ENCODE data around the gene DHH. TPM values are rescaled to one million over a fixed set of nuclear protein-coding genes. Genes with fewer than 3 reads are reported as not detected.
"Not testable (repeated sequence)": the region's sequence is repeated elsewhere in the genome, so short reads cannot be mapped to it uniquely, and the experiment has no call there.

Gene DHH
- total RNA-seq: 1.2 and 3.7 TPM in 2 replicates

DNA sequence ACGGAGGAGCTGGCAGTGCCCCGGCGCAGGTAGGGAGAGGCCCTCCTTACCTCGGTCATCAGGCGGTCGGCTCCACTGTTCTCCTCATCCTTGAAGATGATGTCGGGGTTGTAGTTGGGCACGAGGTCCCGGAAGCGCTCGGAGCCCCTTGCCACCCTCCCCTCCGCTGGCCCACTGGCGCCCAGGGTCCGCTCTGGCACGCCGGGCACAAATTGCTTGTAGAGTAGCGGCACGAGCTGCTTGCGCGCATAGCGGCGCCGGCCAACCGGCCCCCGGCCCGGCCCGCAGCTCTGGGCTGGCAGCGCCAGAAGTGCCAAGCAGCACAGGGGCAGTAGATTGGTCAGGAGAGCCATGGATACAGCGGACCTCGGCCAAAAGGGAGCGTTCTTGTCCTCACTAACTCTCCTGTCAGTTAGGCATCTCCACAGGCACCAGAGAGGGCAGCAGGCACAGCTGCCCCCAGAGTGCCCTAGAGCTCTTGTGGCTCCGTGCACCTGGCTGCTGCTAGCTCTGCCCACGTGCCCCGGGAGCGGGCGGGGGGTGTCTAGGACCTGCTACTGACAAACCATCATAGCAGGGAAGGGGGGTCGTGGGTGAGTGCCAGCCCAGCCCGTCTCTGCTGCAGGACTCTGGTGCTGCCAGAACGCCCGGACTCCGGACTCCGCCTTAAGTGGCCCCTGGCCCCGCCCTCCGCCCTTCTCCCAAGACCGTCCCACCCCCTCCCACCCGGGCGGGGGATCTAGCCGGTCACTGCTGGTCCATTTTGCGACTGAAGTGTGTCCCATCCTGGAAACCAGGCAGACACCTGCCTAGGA lies at the start of gene DHH:
DHH (minus strand) TSS at position 642 of the 815 bp plus-strand sequence; CDS start at position 353, 289 bp downstream.
- DNase-seq: peak; percentile 45

- DNase-seq: no peak
Measured at GRCh38 chr12:49144384-49144783, 49.8 kb upstream of the DHH start.

- no peak for DNase-seq
Measured at GRCh38 chr12:49138999-49139398, 44.4 kb upstream of the DHH start.

- no peak for DNase-seq
Measured at GRCh38 chr12:49138587-49138986, 44.0 kb upstream of the DHH start.

GRCh38 chr12:49137476-49137875 lies 42.9 kb upstream of the DHH start:
- no peak for DNase-seq

GRCh38 chr12:49136997-49137396 lies 42.4 kb upstream of the DHH start:
- DNase-seq: not testable (repeated sequence)

DNA sequence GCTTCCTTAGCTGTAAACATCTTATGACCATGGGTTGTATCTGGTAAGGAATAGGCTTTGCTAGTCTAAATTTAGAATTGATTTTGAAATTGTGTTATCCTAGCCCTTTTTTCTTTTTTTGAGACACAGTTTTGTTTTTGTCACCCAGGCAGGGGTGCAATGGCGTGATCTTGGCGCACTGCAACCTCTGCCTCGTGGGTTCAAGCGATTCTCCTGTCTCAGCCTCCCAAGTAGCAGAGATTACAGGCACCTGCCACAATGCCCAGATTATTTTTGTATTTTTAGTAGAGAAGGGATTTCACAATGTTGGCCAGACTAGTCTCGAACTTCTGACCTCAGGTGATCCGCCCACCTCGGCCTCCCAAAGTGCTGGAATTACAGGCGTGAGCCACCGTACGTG lies 39.0 kb upstream of the DHH start:
- no peak for DNase-seq

- DNase-seq: no peak
Measured at GRCh38 chr12:49133014-49133413, 38.4 kb upstream of the DHH start.

DNA sequence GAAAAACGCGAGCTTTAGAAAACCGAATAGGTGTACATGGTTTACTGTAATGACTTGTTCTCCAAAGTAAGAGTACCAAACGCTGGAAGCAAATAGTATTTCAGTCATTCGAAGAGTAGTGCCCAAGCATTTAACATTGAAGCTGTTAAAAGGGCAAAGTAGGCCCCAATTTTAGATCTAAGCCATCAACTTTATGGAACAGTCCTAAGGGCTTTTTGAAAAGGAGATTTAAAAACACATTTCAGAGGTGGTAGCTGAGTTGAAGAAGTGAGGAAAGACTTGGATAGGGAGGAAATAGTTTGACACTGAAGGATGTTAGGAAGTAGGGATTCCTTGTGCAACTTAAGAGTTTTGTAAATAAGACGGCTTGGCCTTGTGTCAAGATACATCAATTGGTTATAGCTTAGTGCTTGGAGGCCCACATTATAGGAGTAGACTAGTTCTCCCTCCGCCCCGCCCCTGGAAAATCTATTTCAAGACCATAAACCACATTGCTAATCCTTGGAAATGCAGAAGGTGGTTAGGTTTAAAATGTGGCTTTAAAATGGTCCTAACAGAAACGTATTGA lies 37.4 kb upstream of the DHH start:
- peak; percentile 30 for DNase-seq

GRCh38 chr12:49131051-49131893 lies 36.7 kb upstream of the DHH start, which contains the start of gene TUBA1B:
TUBA1B (minus strand) TSS chr12:49131395; CDS start chr12:49131300, 95 bp downstream.
- peak; percentile 92 for DNase-seq

- DNase-seq: peak; percentile 97
Measured at GRCh38 chr12:49130151-49131050, 35.8 kb upstream of the DHH start.

DNA sequence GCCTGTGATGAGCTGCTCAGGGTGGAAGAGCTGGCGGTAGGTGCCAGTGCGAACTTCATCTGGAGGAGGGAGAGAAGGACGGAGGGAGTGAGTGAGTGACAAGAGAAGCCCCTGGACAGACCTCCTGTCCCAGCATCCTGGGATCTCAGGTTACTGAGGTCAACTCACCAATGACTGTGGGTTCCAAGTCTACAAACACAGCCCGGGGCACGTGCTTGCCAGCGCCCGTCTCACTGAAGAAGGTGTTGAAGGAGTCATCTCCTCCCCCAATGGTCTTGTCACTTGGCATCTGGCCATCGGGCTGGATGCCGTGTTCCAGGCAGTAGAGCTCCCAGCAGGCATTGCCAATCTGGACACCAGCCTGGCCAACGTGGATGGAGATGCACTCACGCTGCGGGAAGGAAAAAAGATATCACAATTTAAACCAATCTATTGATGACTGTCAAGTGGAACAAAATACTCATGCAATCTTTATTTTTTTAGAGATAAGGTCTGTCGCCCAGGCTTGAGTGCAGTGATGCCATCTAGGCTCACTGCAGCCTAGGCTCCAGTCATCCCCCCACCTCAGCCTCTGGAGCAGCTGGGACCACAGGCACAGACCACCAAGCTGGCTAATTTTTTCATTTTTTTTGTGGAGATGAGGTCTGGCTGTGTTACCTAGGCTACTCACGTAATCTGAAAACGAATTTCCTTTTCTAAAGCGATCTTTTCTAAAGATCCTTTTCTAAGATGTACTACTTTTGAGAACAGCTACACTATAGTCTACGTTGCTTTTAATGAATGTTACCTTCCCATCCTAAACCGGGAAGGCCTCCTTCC lies 34.9 kb upstream of the DHH start:
- peak; percentile 11 for DNase-seq

- DNase-seq: not testable (repeated sequence)
Measured at GRCh38 chr12:49127971-49128370, 33.4 kb upstream of the DHH start.

- DNase-seq: no peak
Measured at GRCh38 chr12:49126852-49127763, 32.5 kb upstream of the DHH start.

DNA sequence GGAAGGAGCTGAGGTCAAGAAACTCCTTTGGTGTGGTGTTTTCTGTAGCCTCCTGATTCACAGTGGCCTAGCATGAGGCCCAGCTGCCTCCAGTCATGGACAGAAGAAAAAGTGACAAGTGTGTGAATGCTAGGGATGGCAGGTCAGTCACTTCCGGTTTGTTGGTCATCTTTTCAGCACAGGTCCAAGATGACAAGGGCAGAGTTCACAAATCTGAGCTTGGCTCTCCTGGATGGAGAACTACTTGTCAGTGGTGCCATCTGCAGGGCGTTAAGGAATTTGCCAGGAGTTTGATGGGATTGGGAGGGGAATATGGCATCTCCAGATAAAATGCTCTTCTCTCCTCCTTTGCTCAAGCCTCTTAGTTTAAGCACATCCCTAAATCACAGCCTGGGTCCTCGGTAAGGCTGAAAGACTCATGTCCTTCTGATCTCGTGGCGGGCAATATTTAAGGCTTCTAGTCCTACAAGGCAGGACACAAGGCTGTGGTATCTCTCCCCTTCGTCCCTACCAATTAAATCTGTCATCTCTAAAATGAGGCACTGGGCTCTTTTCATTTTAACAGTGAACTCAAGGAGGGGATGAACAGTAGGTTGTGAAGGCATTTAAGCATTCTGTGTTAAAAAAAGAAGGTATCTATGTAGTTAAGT lies 26.6 kb upstream of the DHH start:
- DNase-seq: peak; percentile 84

- peak; percentile 20 for DNase-seq
Measured at GRCh38 chr12:49111206-49111605, 16.6 kb upstream of the DHH start.

DNA sequence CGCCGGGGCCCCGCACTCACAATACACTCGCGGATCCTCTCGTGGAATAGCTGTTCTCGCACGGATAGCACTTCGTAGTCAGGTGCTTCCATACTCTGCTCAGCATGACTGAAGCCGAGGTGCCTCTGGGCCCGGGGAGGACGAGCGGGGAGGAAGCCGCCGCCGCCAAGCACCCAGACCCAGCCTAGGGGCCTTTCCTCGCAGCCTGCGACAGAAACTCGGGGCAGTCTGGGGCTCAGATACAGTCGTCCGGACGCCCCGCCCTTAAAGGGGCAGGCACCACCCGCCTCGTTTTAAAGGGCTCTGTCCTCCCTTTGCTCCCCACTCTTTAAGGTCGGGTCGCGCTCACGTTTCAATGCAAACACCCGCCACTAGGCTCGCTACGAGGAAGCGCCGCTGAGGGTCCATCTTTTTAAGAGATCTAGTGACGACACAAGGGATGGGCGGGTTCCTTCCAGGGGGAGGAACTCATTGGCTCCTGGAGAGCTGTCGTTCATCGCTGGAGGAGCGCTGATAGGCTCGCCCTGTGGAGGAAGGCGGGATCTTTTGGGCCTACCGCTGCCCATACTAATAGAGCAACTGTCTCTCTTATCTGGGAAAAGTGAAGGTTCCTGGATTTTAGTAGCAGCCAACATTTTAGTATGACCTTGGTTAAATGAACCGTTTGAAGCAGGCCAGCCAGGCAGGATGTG lies 16.0 kb upstream of the DHH start, which contains the start of gene LMBR1L:
LMBR1L (minus strand) TSS at position 384 of the 692 bp plus-strand sequence; CDS start at position 92, 292 bp downstream.
- peak; percentile 99 for DNase-seq

DNA sequence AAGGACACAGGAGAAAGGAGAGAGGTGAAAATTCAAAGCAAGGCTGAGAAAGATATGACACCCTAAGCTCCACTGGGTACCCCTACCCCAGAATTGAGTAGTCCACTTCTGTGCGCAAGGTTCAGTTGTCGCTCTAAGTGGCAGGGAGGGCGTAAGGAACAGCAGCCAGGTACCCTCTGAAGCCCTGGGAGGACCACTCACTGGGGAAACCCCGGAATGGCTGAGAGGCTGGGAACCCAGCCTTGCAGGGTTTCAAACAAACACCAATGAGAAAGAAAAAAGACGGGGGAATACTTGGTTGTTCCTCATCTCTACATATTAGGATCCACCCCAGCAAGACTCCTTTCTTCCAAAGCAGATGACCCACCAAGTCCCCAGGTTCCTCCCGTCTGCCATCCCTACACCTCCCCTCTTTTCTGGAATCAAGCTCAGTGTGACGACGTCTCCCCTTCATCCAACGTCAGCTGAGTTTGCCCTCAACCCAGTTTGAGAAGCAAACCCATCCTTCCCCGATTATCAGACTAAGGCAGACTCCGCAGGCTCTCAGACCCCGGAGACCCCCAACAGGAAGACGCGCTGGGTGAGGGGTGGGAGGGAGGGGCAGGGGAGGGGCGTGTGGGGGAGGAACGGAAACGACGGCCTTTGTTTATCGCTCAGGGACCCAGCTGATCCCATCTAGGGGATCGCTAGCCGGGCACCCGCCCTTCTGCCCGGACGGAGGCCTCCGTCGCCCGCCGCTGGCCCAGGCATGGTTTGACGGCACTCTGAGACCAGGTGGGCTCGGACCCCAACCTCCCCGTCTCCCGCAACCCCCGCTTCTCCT lies 15.3 kb upstream of the DHH start:
- DNase-seq: peak; percentile 48
